Epithelial cell of prostate (primary cell): ENCODE data around the gene ZMYND8.
A peak's percentile ranks its signal among the peaks of the same experiment; 100 is the strongest.
"Not testable (repeated sequence)": the region's sequence is repeated elsewhere in the genome, so short reads cannot be mapped to it uniquely, and the experiment has no call there.

ENCODE experiments used
- DNase-seq: peaks from one replicate; pipeline ENCODE4 v3.0.0-alpha.2; 2011; ENCODE audit warnings: low read depth, low spot score
- H3K27ac ChIP-seq: fragments of 450-650 bp; 2 replicates; pipeline ENCODE4 v1.5.1; 2017; ENCODE audit warnings: mild to moderate bottlenecking

The ZMYND8 gene

GRCh38 chr20:47356526-47357295, at the start of gene ZMYND8:
TSS of gene ZMYND8 (minus strand) at chr20:47356699. CDS start at chr20:47356670, 29 bp downstream.
- peak within 1 kb of the TSS; percentile 100 for H3K27ac ChIP-seq
- DNase-seq, result peak; percentile 61

- no peak for DNase-seq
- H3K27ac ChIP-seq, result no peak overlapping the region
Observed at GRCh38 chr20:47405775-47406325, 49.4 kb upstream of the ZMYND8 start.

GRCh38 chr20:47400685-47401084, 44.2 kb upstream of the ZMYND8 start:
- no peak overlapping the region for H3K27ac ChIP-seq
- DNase-seq, result no peak

- no peak for DNase-seq
- no peak overlapping the region for H3K27ac ChIP-seq
Observed at GRCh38 chr20:47397652-47398301, 41.3 kb upstream of the ZMYND8 start.

GRCh38 chr20:47396762-47397476, 40.4 kb upstream of the ZMYND8 start:
- no peak overlapping the region for H3K27ac ChIP-seq

GRCh38 chr20:47393796-47394514, 37.5 kb upstream of the ZMYND8 start:
- peak overlapping the region; percentile 99 for H3K27ac ChIP-seq
- DNase-seq, result not testable (repeated sequence)

More at GRCh38 chr20:47396762-47397476, 40.4 kb upstream of the ZMYND8 start:
- DNase-seq, result no peak

- H3K27ac ChIP-seq, result peak overlapping the region; percentile 99
- DNase-seq, result peak; percentile 83
Observed at GRCh38 chr20:47392721-47393073, 36.2 kb upstream of the ZMYND8 start.

GRCh38 chr20:47392015-47392720, 35.7 kb upstream of the ZMYND8 start:
- H3K27ac ChIP-seq, result peak overlapping the region; percentile 99

GRCh38 chr20:47391276-47392010, 34.9 kb upstream of the ZMYND8 start:
- no peak for DNase-seq
- peak overlapping the region; percentile 99 for H3K27ac ChIP-seq

More at GRCh38 chr20:47392015-47392720, 35.7 kb upstream of the ZMYND8 start:
- peak; percentile 98 for DNase-seq

- H3K27ac ChIP-seq, result peak overlapping the region; percentile 99
- DNase-seq, result peak; percentile 96
Observed at GRCh38 chr20:47389867-47390347, 33.4 kb upstream of the ZMYND8 start.

GRCh38 chr20:47385968-47386367, 29.5 kb upstream of the ZMYND8 start:
- DNase-seq, H3K27ac ChIP-seq: not testable (repeated sequence)

GRCh38 chr20:47382746-47383415, 26.4 kb upstream of the ZMYND8 start:
- H3K27ac ChIP-seq, result no peak overlapping the region
- DNase-seq, result no peak

- H3K27ac ChIP-seq, result no peak overlapping the region
- DNase-seq, result no peak
Observed at GRCh38 chr20:47380481-47380880, 24.0 kb upstream of the ZMYND8 start.

GRCh38 chr20:47379433-47380150, 23.1 kb upstream of the ZMYND8 start:
- no peak for DNase-seq
- no peak overlapping the region for H3K27ac ChIP-seq

- peak overlapping the region; percentile 80 for H3K27ac ChIP-seq
- no peak for DNase-seq
Observed at GRCh38 chr20:47377122-47377722, 20.7 kb upstream of the ZMYND8 start.

- H3K27ac ChIP-seq, result peak overlapping the region; percentile 80
- not testable (repeated sequence) for DNase-seq
Observed at GRCh38 chr20:47376096-47376643, 19.7 kb upstream of the ZMYND8 start.

GRCh38 chr20:47374121-47374520, 17.6 kb upstream of the ZMYND8 start:
- not testable (repeated sequence) for H3K27ac ChIP-seq, DNase-seq
